Mesenchymal stem cell (in vitro differentiated cells and primary cell): Measurements from ENCODE around the gene KCNH1.

Experiments used
- DNase-seq: peaks from one replicate; pipeline ENCODE4 v3.0.0-alpha.2; 2013
- H2AFZ ChIP-seq: one replicate; pipeline ENCODE4 v1.6.1; 2013; ENCODE audit warnings: low read depth, mild to moderate bottlenecking, control low read depth, inconsistent platforms, low read length, moderate library complexity
- H2AK5ac ChIP-seq: 2 replicates; pipeline ENCODE4 v1.6.1; 2013; ENCODE audit warnings: low read length, moderate library complexity, mild to moderate bottlenecking, inconsistent platforms; ENCODE audit not compliant: severe bottlenecking
- H2BK120ac ChIP-seq: one replicate; pipeline ENCODE4 v1.6.1; 2013; ENCODE audit warnings: low read depth, mild to moderate bottlenecking, inconsistent platforms, low read length, moderate library complexity
- H2BK12ac ChIP-seq, 2 experiments: one replicate each; pipeline ENCODE4 v1.6.1; 2013; ENCODE audit warnings: inconsistent platforms in 2 of 2, low read length in 2 of 2, mild to moderate bottlenecking in 2 of 2, moderate library complexity in 2 of 2, control low read depth in 1 of 2
- H2BK15ac ChIP-seq: one replicate; pipeline ENCODE4 v1.6.1; 2013; ENCODE audit warnings: mild to moderate bottlenecking, low read depth, inconsistent platforms; ENCODE audit not compliant: poor library complexity, severe bottlenecking
- H2BK5ac ChIP-seq: 2 replicates; pipeline ENCODE4 v1.6.1; 2013; ENCODE audit warnings: low read depth, mild to moderate bottlenecking, low read length, control low read depth, inconsistent platforms; ENCODE audit not compliant: poor library complexity, severe bottlenecking
- H3K14ac ChIP-seq, 2 experiments: one replicate each; pipeline ENCODE4 v1.6.1; 2013; ENCODE audit warnings: inconsistent platforms in 2 of 2, low read length in 2 of 2, control low read depth in 1 of 2, mild to moderate bottlenecking in 1 of 2, moderate library complexity in 1 of 2
- H3K18ac ChIP-seq, 2 experiments: one replicate each; pipeline ENCODE4 v1.6.1; 2013; ENCODE audit warnings: inconsistent platforms in 2 of 2, low read length in 2 of 2, control low read depth in 1 of 2, low read depth in 1 of 2, mild to moderate bottlenecking in 1 of 2
- H3K23ac ChIP-seq, 2 experiments: one replicate each; pipeline ENCODE4 v1.6.1; 2013; ENCODE audit warnings: inconsistent platforms in 2 of 2, low read length in 2 of 2, mild to moderate bottlenecking in 2 of 2, moderate library complexity in 2 of 2, control low read depth in 1 of 2
- H3K27ac ChIP-seq: 2 replicates; pipeline ENCODE4 v1.5.1; 2013; ENCODE audit warnings: mild to moderate bottlenecking, moderate library complexity, low read length, control low read depth, inconsistent platforms; ENCODE audit not compliant: poor library complexity, severe bottlenecking
- H3K27me3 ChIP-seq, 2 experiments: 2 replicates each; pipeline versions ENCODE4 v1.6.1 to v1.7.0; 2013; ENCODE audit warnings: low read length in 2 of 2, mild to moderate bottlenecking in 2 of 2, moderate library complexity in 2 of 2, control low read depth in 1 of 2, inconsistent platforms in 1 of 2; ENCODE audit not compliant: control insufficient read depth in 1 of 2, insufficient read depth in 1 of 2
- H3K36me3 ChIP-seq, 2 experiments: 2 replicates each; pipeline versions ENCODE4 v1.6.1 to v1.7.0; 2013; ENCODE audit warnings: low read length in 2 of 2, control low read depth in 1 of 2, inconsistent platforms in 1 of 2, low read depth in 1 of 2, mild to moderate bottlenecking in 1 of 2; ENCODE audit not compliant: insufficient read depth in 2 of 2, control insufficient read depth in 1 of 2
- H3K4ac ChIP-seq, 2 experiments: one replicate each; pipeline ENCODE4 v1.6.1; 2013; ENCODE audit warnings: inconsistent platforms in 2 of 2, low read length in 2 of 2, mild to moderate bottlenecking in 2 of 2, moderate library complexity in 2 of 2, control low read depth in 1 of 2, low read depth in 1 of 2
- H3K4me1 ChIP-seq: 2 replicates; pipeline ENCODE4 v1.6.1; 2013; ENCODE audit warnings: low read depth, low read length, control low read depth; ENCODE audit not compliant: control insufficient read depth, insufficient read depth
- H3K4me2 ChIP-seq: 2 replicates; pipeline ENCODE4 v1.6.1; 2013; ENCODE audit warnings: low read length, mild to moderate bottlenecking, inconsistent platforms; ENCODE audit not compliant: poor library complexity, severe bottlenecking
- H3K4me3 ChIP-seq, 2 experiments: 2 replicates each; pipeline versions ENCODE4 v1.5.1 to v1.7.0; 2013; ENCODE audit warnings: low read length in 2 of 2, mild to moderate bottlenecking in 2 of 2, control low read depth in 1 of 2, low read depth in 1 of 2; ENCODE audit not compliant: insufficient read depth in 1 of 2
- H3K79me1 ChIP-seq: replicated peaks from 2 replicates; pipeline ENCODE4 v1.6.1; 2013; ENCODE audit warnings: mild to moderate bottlenecking, control low read depth, low read length, inconsistent platforms; ENCODE audit not compliant: poor library complexity, severe bottlenecking
- H3K9ac ChIP-seq: 2 replicates; pipeline ENCODE4 v1.7.0; 2013; ENCODE audit warnings: mild to moderate bottlenecking, low read length, moderate library complexity
- H3K9me3 ChIP-seq: 2 replicates; pipeline ENCODE4 v1.7.0; 2013; ENCODE audit warnings: mild to moderate bottlenecking, low read length; ENCODE audit not compliant: control insufficient read depth
- H4K8ac ChIP-seq: one replicate; pipeline ENCODE4 v1.6.1; 2013; ENCODE audit warnings: inconsistent platforms, mild to moderate bottlenecking, low read length, moderate library complexity
- H4K91ac ChIP-seq: one replicate; pipeline ENCODE4 v1.6.1; 2013; ENCODE audit warnings: mild to moderate bottlenecking, low read length, inconsistent platforms
- WGBS: methylation state at CpG from one replicate; pipeline ENCODE4 v1.1.7; 2013; ENCODE audit warnings: mixed read lengths; 5-methylcytosine and 5-hydroxymethylcytosine counted together

KCNH1 gene

DNA sequence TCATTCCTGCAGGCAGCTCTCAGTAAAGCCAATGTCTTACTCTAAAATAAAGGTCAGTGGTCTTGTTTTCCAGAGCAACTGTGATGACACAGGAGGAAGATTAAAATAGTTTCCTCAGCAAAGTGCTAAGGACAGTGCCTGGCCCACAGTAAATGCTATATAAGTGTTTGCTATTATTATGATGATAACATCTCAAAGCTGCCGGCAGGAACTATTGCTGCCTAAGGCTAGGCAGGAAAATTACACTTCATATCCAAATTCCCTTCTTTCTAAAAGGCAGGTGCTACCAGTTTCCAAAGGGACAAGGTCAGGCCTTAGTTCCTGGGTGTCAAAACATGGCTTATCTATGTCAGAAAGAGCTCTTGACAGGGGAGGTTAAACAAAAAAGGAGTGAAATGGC is 403.9 kb downstream of the KCNH1 start:
- H2AFZ ChIP-seq: no peak overlapping the region
- H4K8ac ChIP-seq: no peak overlapping the region
- no peaks in the 10 kb centered on the region for H3K4me1 ChIP-seq
- H3K9me3 ChIP-seq: no peaks in the 10 kb centered on the region
- H3K4me3 ChIP-seq: no peak overlapping the region
- no peak overlapping the region for H3K4me2 ChIP-seq
- H2BK120ac ChIP-seq: no peak overlapping the region
- DNase-seq: no peak
- H2BK5ac ChIP-seq: no peak overlapping the region
- WGBS: 100% methylated on average over 1 of the region's 1 CpG
- H3K14ac ChIP-seq: no peak overlapping the region
- H3K79me1 ChIP-seq: no peaks in the 10 kb centered on the region
- H3K23ac ChIP-seq: no peak overlapping the region
- no peak overlapping the region for H3K27ac ChIP-seq
- H4K91ac ChIP-seq: no peak overlapping the region
- no peak overlapping the region for H3K4ac ChIP-seq
- no peaks in the 10 kb centered on the region for H3K36me3 ChIP-seq
- no peak overlapping the region for H2AK5ac ChIP-seq
- no peak overlapping the region for H3K9ac ChIP-seq
- no peaks in the 10 kb centered on the region for H3K27me3 ChIP-seq
- H3K18ac ChIP-seq: no peak overlapping the region
- no peak overlapping the region for H2BK12ac ChIP-seq
- no peak overlapping the region for H2BK15ac ChIP-seq

GRCh38 chr1:210728437-210729149 is 405.4 kb downstream of the KCNH1 start:
- no peak overlapping the region for H2AK5ac ChIP-seq
- no peak for DNase-seq
- H2AFZ ChIP-seq: no peak overlapping the region
- no peak overlapping the region for H2BK120ac ChIP-seq
- 78% methylated on average over 2 of the region's 4 CpGs for WGBS
- H3K4ac ChIP-seq: no peak overlapping the region
- H3K27me3 ChIP-seq: no peaks in the 10 kb centered on the region
- H2BK15ac ChIP-seq: no peak overlapping the region
- H3K9me3 ChIP-seq: no peaks in the 10 kb centered on the region
- H3K27ac ChIP-seq: no peak overlapping the region
- H3K14ac ChIP-seq: no peak overlapping the region
- H3K4me2 ChIP-seq: no peak overlapping the region
- no peaks in the 10 kb centered on the region for H3K36me3 ChIP-seq
- no peaks in the 10 kb centered on the region for H3K4me1 ChIP-seq
- no peak overlapping the region for H2BK5ac ChIP-seq
- H3K23ac ChIP-seq: no peak overlapping the region
- H4K91ac ChIP-seq: no peak overlapping the region
- H3K79me1 ChIP-seq: no peaks in the 10 kb centered on the region
- no peak overlapping the region for H2BK12ac ChIP-seq
- no peak overlapping the region for H3K9ac ChIP-seq
- H3K18ac ChIP-seq: no peak overlapping the region
- H4K8ac ChIP-seq: no peak overlapping the region
- H3K4me3 ChIP-seq: no peak overlapping the region

GRCh38 chr1:210727709-210728108 is 406.2 kb downstream of the KCNH1 start:
- Histone ChIP-seq H3K18ac (no peak overlapping the region), H2AFZ (no peak overlapping the region), H2BK5ac (no peak overlapping the region), H2BK15ac (no peak overlapping the region), H3K27ac (no peak overlapping the region), H4K91ac (no peak overlapping the region), H3K4me2 (no peak overlapping the region), H3K27me3 (no peaks in the 10 kb centered on the region), H2BK12ac (no peak overlapping the region), H3K9me3 (no peaks in the 10 kb centered on the region), H3K4ac (no peak overlapping the region), H3K4me1 (no peaks in the 10 kb centered on the region), H4K8ac (no peak overlapping the region), H3K9ac (no peak overlapping the region), H2AK5ac (no peak overlapping the region), H2BK120ac (no peak overlapping the region), H3K79me1 (no peaks in the 10 kb centered on the region), H3K36me3 (no peaks in the 10 kb centered on the region), H3K4me3 (no peak overlapping the region), H3K23ac (no peak overlapping the region), H3K14ac (no peak overlapping the region)
- 87% methylated on average over 1 of the region's 2 CpGs for WGBS
- no peak for DNase-seq

- Histone ChIP-seq H2BK5ac (no peak overlapping the region), H3K4me3 (no peak overlapping the region), H3K9me3 (no peaks in the 10 kb centered on the region), H3K4me1 (no peaks in the 10 kb centered on the region), H3K4ac (no peak overlapping the region), H2BK15ac (no peak overlapping the region), H3K14ac (no peak overlapping the region), H3K27me3 (no peaks in the 10 kb centered on the region), H3K27ac (no peak overlapping the region), H3K23ac (no peak overlapping the region), H3K79me1 (no peaks in the 10 kb centered on the region), H4K91ac (no peak overlapping the region), H3K9ac (no peak overlapping the region), H2BK12ac (no peak overlapping the region), H4K8ac (no peak overlapping the region), H3K36me3 (no peaks in the 10 kb centered on the region), H3K18ac (no peak overlapping the region), H2BK120ac (no peak overlapping the region), H3K4me2 (no peak overlapping the region), H2AFZ (no peak overlapping the region), H2AK5ac (no peak overlapping the region)
- 0% methylated on average over 2 of the region's 2 CpGs for WGBS
- peak; percentile 34 for DNase-seq
These were observed 407.3 kb downstream of the KCNH1 start for GRCh38 chr1:210726621-210727020.
